Right cardiac atrium (tissue), 5 donors: ENCODE measurements around the gene WAC. TPM values are rescaled to one million over a fixed set of nuclear protein-coding genes. Genes with fewer than 3 reads are reported as not detected.

Experiments
- ATAC-seq, 2 donors: fragments of 200-7000 bp; cut with Tn5 transposase; one replicate each; pipeline versions ENCODE4 v1.8.0 to v1.9.1; 2020; ENCODE audit warnings: moderate library complexity in 2 of 2, mild to moderate bottlenecking in 1 of 2
- DNase-seq, 3 donors: peaks; one replicate each; pipeline ENCODE4 v3.0.0-alpha.2; 2020
- H3K27ac ChIP-seq: one replicate; pipeline ENCODE4 v1.5.1; 2013; ENCODE audit warnings: mild to moderate bottlenecking, low read length, control low read depth, moderate library complexity
- H3K27me3 ChIP-seq: one replicate; pipeline ENCODE4 v1.6.1; 2013; ENCODE audit not compliant: control insufficient read depth, insufficient read depth
- H3K4me1 ChIP-seq: one replicate; pipeline ENCODE4 v1.6.1; 2013; ENCODE audit warnings: low read length; ENCODE audit not compliant: control insufficient read depth, insufficient read depth
- H3K4me3 ChIP-seq: one replicate; pipeline ENCODE4 v1.5.1; 2013; ENCODE audit warnings: low read length, control low read depth
- H3K9me3 ChIP-seq: one replicate; pipeline ENCODE4 v1.6.1; 2013; ENCODE audit warnings: low read length; ENCODE audit not compliant: control insufficient read depth
- WGBS: extraction: QIAGEN DNeasy Blood & Tissue Kit; methylation state at CpG from one replicate; pipeline ENCODE4 v1.1.7; 2013; 5-methylcytosine and 5-hydroxymethylcytosine counted together
- intact Hi-C, 4 donors: fragments of 100-400 bp; cut with DNase I; formaldehyde crosslinking; loops; one replicate each; pipeline versions ENCODE4 v1.11.0 to v1.14.0; 2022 to 2023
- polyA plus RNA-seq: library from polyadenylated mRNA; stranded (reverse); fragments of 200-250 nt; gene quantifications from one replicate; pipeline ENCODE4 v1.2.3, GENCODE V29; 2013
- total RNA-seq, 4 donors: library from RNA; stranded (reverse); fragmentation: NEBNext Ultra II Directional; extraction: Animal tissue kit (Norgen Biotek cat#: 25700); gene quantifications; one replicate each; pipeline ENCODE4 v1.2.1, GENCODE V29; 2021
- donor health status: healthy with polysubstance abuse.
- donor health status: DM: no; HTN: yes; CAD: no.
- donor health status: DM: no; HTN: no; CAD: no.
- donor health status: DM: no; HTN: yes; CAD: no; lungs with severe emphysema.
- donor health status: DM: yes; HTN: yes; CAD: no.

WAC gene
- total and polyA plus RNA-seq, 5 donors: 30.5 to 110 (median 104) TPM

- 87% methylated on average over 6 of the region's 6 CpGs for WGBS
- Histone ChIP-seq H3K9me3 (no peaks in the 10 kb centered on the region), H3K4me3 (no peak overlapping the region), H3K27ac (no peak overlapping the region), H3K4me1 (no peaks in the 10 kb centered on the region), H3K27me3 (no peaks in the 10 kb centered on the region)
- DNase-seq (no peak), ATAC-seq (no peak)
- intact Hi-C loops: no loop called here
Measured at GRCh38 chr10:28612877-28613276, 80.0 kb downstream of the WAC start.

GRCh38 chr10:28616514-28616913 lies 83.6 kb downstream of the WAC start:
- intact Hi-C loops: no loop called here
- ATAC-seq (peak in 1 of 2 donors; percentile 29), DNase-seq (no peak)
- Histone ChIP-seq H3K27me3 (no peaks in the 10 kb centered on the region), H3K4me3 (no peak overlapping the region), H3K9me3 (no peaks in the 10 kb centered on the region), H3K4me1 (no peaks in the 10 kb centered on the region), H3K27ac (no peak overlapping the region)
- 90% methylated on average over 2 of the region's 2 CpGs for WGBS

- H3K4me1 ChIP-seq: no peaks in the 10 kb centered on the region
- no peaks in the 10 kb centered on the region for H3K9me3 ChIP-seq
- no peak for DNase-seq
- H3K4me3 ChIP-seq: no peak overlapping the region
- H3K27me3 ChIP-seq: no peaks in the 10 kb centered on the region
- ATAC-seq: no peak
- intact Hi-C loops: no loop called here
- H3K27ac ChIP-seq: no peak overlapping the region
- WGBS: 86% methylated on average over 4 of the region's 4 CpGs
Measured at GRCh38 chr10:28619455-28619854, 86.5 kb downstream of the WAC start.

- Histone ChIP-seq H3K9me3 (no peaks in the 10 kb centered on the region), H3K4me3 (no peak overlapping the region), H3K27ac (no peak overlapping the region), H3K4me1 (no peaks in the 10 kb centered on the region), H3K27me3 (no peaks in the 10 kb centered on the region)
- DNase-seq: no peak
- WGBS: 55% methylated on average over 2 of the region's 2 CpGs
- peak in 1 of 2 donors; percentile 26 for ATAC-seq
- intact Hi-C loops: loop anchor here in 1 of 4 donors (10.0 kb wide), 1 partner anchor 685 kb away; no protein-coding TSS in a partner anchor
Measured at GRCh38 chr10:28620251-28620650, 87.3 kb downstream of the WAC start.

GRCh38 chr10:28623483-28623882 lies 90.6 kb downstream of the WAC start:
- WGBS: 86% methylated on average over 7 of the region's 7 CpGs
- intact Hi-C loops: loop anchor here in 1 of 4 donors (10.0 kb wide), 1 partner anchor 681 kb away; no protein-coding TSS in a partner anchor

GRCh38 chr10:28624351-28624750 lies 91.4 kb downstream of the WAC start:
- H3K27ac ChIP-seq: no peak overlapping the region
- no peak for DNase-seq
- intact Hi-C loops: loop anchor here in 1 of 4 donors (10.0 kb wide), 1 partner anchor 680 kb away; no protein-coding TSS in a partner anchor

More at GRCh38 chr10:28623483-28623882, 90.6 kb downstream of the WAC start:
- Histone ChIP-seq H3K27ac (no peak overlapping the region), H3K9me3 (no peaks in the 10 kb centered on the region), H3K27me3 (no peaks in the 10 kb centered on the region), H3K4me1 (no peaks in the 10 kb centered on the region), H3K4me3 (no peak overlapping the region)
- no peak for ATAC-seq
- DNase-seq: no peak

GRCh38 chr10:28627102-28627501 lies 94.2 kb downstream of the WAC start:
- no peaks in the 10 kb centered on the region for H3K27me3 ChIP-seq
- no peaks in the 10 kb centered on the region for H3K9me3 ChIP-seq
- intact Hi-C loops: loop anchor here in 1 of 4 donors (10.0 kb wide), 1 partner anchor 678 kb away; no protein-coding TSS in a partner anchor
- ATAC-seq (no peak), DNase-seq (no peak)
- no peak overlapping the region for H3K27ac ChIP-seq
- WGBS: 25% methylated on average over 3 of the region's 3 CpGs
- H3K4me3 ChIP-seq: no peak overlapping the region
- H3K4me1 ChIP-seq: no peaks in the 10 kb centered on the region

More at GRCh38 chr10:28624351-28624750, 91.4 kb downstream of the WAC start:
- Histone ChIP-seq H3K4me1 (no peaks in the 10 kb centered on the region), H3K27me3 (no peaks in the 10 kb centered on the region), H3K9me3 (no peaks in the 10 kb centered on the region), H3K4me3 (no peak overlapping the region)
- 78% methylated on average over 3 of the region's 3 CpGs for WGBS
- ATAC-seq: no peak

- peak; percentile 90 to 91 for ATAC-seq
- Histone ChIP-seq H3K9me3 (no peaks in the 10 kb centered on the region), H3K4me1 (no peaks in the 10 kb centered on the region), H3K27ac (no peak overlapping the region), H3K27me3 (no peaks in the 10 kb centered on the region), H3K4me3 (no peak overlapping the region)
- WGBS: 23% methylated on average over 15 of the region's 15 CpGs
- intact Hi-C loops: loop anchor here in 1 of 4 donors (10.0 kb wide), 1 partner anchor 676 kb away; no protein-coding TSS in a partner anchor
- DNase-seq: peak; percentile 85 to 93 (median 89)
Measured at GRCh38 chr10:28628184-28628893, 95.4 kb downstream of the WAC start.

GRCh38 chr10:28631896-28632583 lies 99.1 kb downstream of the WAC start:
- Histone ChIP-seq H3K4me1 (no peaks in the 10 kb centered on the region), H3K27me3 (no peaks in the 10 kb centered on the region), H3K27ac (no peak overlapping the region), H3K9me3 (no peaks in the 10 kb centered on the region), H3K4me3 (no peak overlapping the region)
- intact Hi-C loops: loop anchor here in 1 of 4 donors (10.0 kb wide), 1 partner anchor 673 kb away; no protein-coding TSS in a partner anchor
- DNase-seq (no peak), ATAC-seq (no peak)
- WGBS: 82% methylated on average over 5 of the region's 5 CpGs

GRCh38 chr10:28632584-28632945 lies 99.6 kb downstream of the WAC start:
- H3K9me3 ChIP-seq: no peaks in the 10 kb centered on the region
- no peaks in the 10 kb centered on the region for H3K27me3 ChIP-seq
- no peak overlapping the region for H3K27ac ChIP-seq
- ATAC-seq (no peak), DNase-seq (no peak)
- intact Hi-C loops: loop anchor here in 1 of 4 donors (10.0 kb wide), 1 partner anchor 672 kb away; no protein-coding TSS in a partner anchor
- no peak overlapping the region for H3K4me3 ChIP-seq
- WGBS: 71% methylated on average over 1 of the region's 1 CpG
- no peaks in the 10 kb centered on the region for H3K4me1 ChIP-seq

GRCh38 chr10:28633750-28634149 lies 100.8 kb downstream of the WAC start:
- 79% methylated on average over 6 of the region's 6 CpGs for WGBS
- intact Hi-C loops: loop anchor here in 1 of 4 donors (10.0 kb wide), 1 partner anchor 671 kb away; no protein-coding TSS in a partner anchor

More at GRCh38 chr10:28633750-28634149, 100.8 kb downstream of the WAC start:
- no peak overlapping the region for H3K4me3 ChIP-seq
- ATAC-seq (no peak), DNase-seq (no peak)
- no peak overlapping the region for H3K27ac ChIP-seq
- H3K27me3 ChIP-seq: no peaks in the 10 kb centered on the region
- no peaks in the 10 kb centered on the region for H3K4me1 ChIP-seq
- no peaks in the 10 kb centered on the region for H3K9me3 ChIP-seq
